Sigmoid colon (tissue), 4 donors: ENCODE data around the gene MED25.

Experiments
- POLR2A ChIP-seq, 2 donors: fragments of 450-650 bp; IDR thresholded peaks; one replicate each; pipeline ENCODE4 v1.6.1; 2016; ENCODE audit warnings: antibody characterized with exemption in 2 of 2, mild to moderate bottlenecking in 2 of 2, moderate library complexity in 2 of 2
- POLR2AphosphoS5 ChIP-seq, 4 donors: sonication (generic); formaldehyde crosslinking; IDR thresholded peaks; one replicate each; pipeline ENCODE4 v1.6.1; 2017; ENCODE audit warnings: antibody characterized with exemption in 4 of 4
- TF ChIP-seq, protein P1 (sequence below), 4 experiments: fragments of 450-650 bp in 3 of 4; fragments of 200-600 bp in 1 of 4; IDR thresholded peaks; one replicate each; pipeline ENCODE4 v1.5.1; 2016 to 2019; ENCODE audit warnings: antibody characterized with exemption in 4 of 4, mild to moderate bottlenecking in 3 of 4, moderate library complexity in 2 of 4

GRCh38 chr19:49817964-49818648, at the start of gene MED25:
- TF ChIP-seq POLR2AphosphoS5 (IDR thresholded peaks at IDR 0.05) (peak; percentile 77 to 94 (median 91)), POLR2A (IDR thresholded peaks at IDR 0.05) (peak; percentile 68 to 76)
- TF ChIP-seq, protein P1, sequence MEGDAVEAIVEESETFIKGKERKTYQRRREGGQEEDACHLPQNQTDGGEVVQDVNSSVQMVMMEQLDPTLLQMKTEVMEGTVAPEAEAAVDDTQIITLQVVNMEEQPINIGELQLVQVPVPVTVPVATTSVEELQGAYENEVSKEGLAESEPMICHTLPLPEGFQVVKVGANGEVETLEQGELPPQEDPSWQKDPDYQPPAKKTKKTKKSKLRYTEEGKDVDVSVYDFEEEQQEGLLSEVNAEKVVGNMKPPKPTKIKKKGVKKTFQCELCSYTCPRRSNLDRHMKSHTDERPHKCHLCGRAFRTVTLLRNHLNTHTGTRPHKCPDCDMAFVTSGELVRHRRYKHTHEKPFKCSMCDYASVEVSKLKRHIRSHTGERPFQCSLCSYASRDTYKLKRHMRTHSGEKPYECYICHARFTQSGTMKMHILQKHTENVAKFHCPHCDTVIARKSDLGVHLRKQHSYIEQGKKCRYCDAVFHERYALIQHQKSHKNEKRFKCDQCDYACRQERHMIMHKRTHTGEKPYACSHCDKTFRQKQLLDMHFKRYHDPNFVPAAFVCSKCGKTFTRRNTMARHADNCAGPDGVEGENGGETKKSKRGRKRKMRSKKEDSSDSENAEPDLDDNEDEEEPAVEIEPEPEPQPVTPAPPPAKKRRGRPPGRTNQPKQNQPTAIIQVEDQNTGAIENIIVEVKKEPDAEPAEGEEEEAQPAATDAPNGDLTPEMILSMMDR (IDR thresholded peaks at IDR 0.05): peak; percentile 34 to 73 (median 51)
